DMS79 (cell line): Measurements from ENCODE around the gene FBXW11.
A peak's percentile ranks its signal among the peaks of the same experiment; 100 is the strongest.
"Not testable (repeated sequence)": the region's sequence is repeated elsewhere in the genome, so short reads cannot be mapped to it uniquely, and the experiment has no call there.

Experiments used
- DNase-seq: peaks from one replicate; lab custom pipeline; 2025; lab: John Stamatoyannopoulos, UW

Gene FBXW11

GRCh38 chr5:172006321-172007174, at the start of gene FBXW11:
Gene FBXW11 (minus strand): TSS chr5:172006638. CDS start chr5:172006502, 136 bp downstream.
- peak; percentile 77 for DNase-seq

DNA sequence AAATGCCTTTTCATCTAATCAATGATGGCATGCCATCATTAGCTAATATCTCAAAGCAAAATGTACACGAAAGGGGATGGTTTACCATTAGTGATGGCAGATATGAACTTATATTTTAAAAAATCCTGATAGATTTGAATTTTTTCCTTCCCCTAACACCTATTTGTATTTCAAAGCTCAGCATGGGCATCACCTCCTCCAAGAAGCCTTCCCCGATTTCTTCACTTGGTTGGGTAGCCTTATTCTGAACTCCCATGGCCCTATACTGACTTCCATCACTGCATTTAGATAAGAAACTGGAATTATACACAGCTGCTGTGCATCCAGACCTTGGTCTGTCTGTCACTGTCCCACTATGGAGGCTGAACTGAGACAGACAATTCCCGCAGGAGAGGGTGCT, 49.6 kb upstream of the FBXW11 start:
- no peak for DNase-seq

- DNase-seq: no peak
These were observed 49.0 kb upstream of the FBXW11 start for GRCh38 chr5:172055421-172055820.

GRCh38 chr5:172054611-172055153, 48.2 kb upstream of the FBXW11 start:
- no peak for DNase-seq

- DNase-seq: no peak
These were observed 46.2 kb upstream of the FBXW11 start for GRCh38 chr5:172052450-172053236.

DNA sequence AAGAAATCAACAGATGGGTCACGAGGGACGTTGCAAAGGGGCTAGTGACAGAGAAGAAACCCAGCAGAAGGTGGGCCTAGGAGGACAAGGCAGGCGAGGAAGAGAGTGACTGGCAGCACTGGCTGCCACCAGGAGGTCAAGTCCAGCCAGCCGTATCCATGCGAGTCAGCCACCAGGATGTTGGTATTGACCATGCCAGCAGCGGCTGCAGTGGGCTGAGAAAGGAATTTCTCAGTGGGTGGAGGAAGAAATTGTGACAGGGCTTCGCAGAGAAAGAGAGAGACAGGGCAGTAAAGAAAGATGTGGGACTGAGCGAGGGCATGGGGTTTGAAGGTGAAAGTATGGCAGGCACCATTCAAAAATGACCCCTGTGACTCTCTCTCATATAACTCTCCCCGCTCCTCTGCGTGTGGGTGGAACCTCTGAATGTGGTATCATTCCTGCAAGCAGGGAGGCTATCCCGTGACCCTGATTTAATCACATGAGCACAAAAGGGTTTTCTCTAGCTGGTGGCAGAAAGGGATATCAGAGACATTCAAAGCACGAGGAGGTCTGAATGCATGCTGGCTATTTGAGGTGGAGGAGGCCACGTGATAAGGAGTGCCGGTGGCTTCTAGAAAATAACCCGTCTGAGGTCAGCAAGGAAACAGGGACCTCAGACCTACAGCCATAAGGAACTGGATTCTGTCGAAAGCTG, 45.4 kb upstream of the FBXW11 start:
- no peak for DNase-seq

DNA sequence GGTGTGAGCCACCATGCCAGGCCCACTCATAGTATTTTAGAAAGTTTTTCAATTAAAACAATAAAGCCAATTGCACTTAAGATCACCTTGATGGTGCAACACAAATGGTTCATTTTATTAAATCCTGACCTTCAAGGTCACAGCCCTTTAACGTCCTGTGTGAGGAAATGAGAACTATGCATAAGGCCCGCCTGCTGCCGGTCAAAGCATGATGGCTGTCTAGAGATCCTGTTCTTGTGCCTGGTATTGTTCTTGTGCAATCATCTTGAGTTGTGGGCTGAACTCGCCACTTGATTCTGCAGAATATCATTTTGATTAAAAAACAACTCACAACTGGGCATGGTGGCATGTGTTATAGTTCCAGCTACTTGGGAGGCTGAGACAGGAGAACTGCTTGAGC, 43.6 kb upstream of the FBXW11 start:
- no peak for DNase-seq

GRCh38 chr5:172049226-172049796, 42.9 kb upstream of the FBXW11 start:
- no peak for DNase-seq

GRCh38 chr5:172048539-172049101, 42.2 kb upstream of the FBXW11 start:
- no peak for DNase-seq

DNA sequence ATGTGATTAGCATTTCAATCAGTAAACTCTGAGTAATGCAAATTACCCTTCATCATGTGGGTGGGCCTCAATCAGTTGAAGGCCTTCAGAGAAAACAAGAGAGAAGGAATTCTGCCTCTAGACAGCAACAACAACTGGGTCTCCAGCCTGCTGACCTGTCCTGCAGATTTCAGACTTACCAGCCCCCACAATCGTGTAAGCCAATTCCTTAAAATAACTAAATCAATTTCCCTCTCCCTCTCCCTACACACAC, 41.7 kb upstream of the FBXW11 start:
- no peak for DNase-seq

GRCh38 chr5:172046593-172046992, 40.2 kb upstream of the FBXW11 start:
- no peak for DNase-seq

GRCh38 chr5:172045315-172045632, 38.8 kb upstream of the FBXW11 start:
- no peak for DNase-seq

- no peak for DNase-seq
These were observed 38.3 kb upstream of the FBXW11 start for GRCh38 chr5:172044631-172045314.

- DNase-seq: no peak
These were observed 37.4 kb upstream of the FBXW11 start for GRCh38 chr5:172043865-172044264.

GRCh38 chr5:172042183-172042582, 35.7 kb upstream of the FBXW11 start:
- no peak for DNase-seq

DNA sequence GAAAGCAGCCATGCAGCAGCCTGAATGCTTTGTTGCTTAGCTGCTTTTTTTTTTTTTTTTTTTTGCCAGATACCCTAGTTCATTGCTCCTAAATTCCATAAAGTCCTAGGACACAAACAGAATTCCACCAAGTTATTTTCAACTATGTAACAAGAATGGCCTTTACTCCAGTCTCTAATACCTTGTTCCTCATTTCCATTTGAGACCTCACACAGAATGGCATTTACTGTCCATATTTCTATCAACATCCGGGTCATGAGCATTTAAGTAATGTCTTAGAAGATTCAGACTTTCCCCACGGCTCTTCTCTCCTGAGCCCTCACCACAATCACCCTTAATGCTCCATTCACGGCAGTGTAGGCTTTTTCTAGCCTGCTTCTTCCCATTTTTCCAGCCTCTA, 31.7 kb upstream of the FBXW11 start:
- no peak for DNase-seq

DNA sequence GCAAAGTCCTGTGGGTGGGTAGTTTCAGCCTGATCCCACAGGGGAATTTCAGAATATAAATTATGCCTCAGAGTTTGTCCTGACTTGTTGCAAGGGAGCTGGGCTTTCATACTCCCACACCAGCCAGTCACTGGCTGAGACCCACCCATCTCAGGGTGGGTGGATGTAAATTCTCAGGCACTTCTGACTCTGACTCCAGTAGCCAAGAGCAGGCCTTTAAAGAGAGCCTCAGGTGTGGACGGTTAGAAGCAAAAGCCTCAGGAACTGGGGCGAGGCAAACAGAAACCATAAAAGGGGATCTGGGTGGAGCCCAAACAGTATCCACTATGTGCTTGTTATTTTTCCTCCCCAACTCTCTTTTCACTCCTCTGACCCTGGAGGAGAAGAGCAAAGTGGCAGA, 28.6 kb upstream of the FBXW11 start:
- no peak for DNase-seq

- DNase-seq: no peak
These were observed 25.5 kb upstream of the FBXW11 start for GRCh38 chr5:172031894-172032461.

DNA sequence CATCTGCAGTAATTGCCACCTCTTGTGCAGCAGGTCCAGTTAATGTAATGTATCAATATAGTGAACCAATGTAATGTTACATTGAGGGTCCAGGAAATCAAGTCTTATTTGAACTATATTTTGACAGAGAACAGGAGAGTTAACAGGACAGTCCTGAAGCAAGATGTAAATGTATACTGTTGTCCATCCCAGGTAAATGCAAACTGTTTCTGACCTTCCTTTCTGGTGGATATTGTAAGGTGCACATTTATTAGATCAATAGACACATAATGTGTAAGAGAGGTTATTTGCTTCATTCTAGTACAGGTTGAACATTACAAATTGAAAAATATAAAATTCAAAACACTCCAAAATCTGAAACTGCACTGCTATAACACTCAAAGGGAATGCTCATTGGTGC, 23.4 kb upstream of the FBXW11 start:
- DNase-seq: no peak

DNA sequence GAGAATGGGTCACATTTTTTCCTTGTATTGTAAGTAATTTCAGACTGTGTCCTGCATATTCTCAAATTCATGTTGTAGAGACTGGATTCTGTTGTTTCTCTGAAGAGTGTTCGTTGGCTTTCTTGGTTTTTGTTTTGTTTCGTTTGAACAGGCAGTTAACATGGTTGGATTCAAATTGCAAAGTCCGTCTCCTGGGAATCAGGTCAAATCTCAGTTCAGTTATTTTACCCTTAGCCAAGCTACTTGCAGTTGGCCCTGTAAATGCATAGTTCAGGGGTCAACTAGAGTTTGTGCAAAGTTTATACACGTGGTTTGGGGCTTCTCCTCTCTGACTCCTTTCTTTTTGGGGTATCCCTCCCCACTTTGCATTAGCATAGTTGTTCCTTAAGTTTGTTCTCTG, 21.7 kb upstream of the FBXW11 start:
- DNase-seq: no peak

- DNase-seq: not testable (repeated sequence)
These were observed 13.8 kb upstream of the FBXW11 start for GRCh38 chr5:172020110-172020786.
